ENCODE data around the gene SGTA.

SGTA gene

DNA sequence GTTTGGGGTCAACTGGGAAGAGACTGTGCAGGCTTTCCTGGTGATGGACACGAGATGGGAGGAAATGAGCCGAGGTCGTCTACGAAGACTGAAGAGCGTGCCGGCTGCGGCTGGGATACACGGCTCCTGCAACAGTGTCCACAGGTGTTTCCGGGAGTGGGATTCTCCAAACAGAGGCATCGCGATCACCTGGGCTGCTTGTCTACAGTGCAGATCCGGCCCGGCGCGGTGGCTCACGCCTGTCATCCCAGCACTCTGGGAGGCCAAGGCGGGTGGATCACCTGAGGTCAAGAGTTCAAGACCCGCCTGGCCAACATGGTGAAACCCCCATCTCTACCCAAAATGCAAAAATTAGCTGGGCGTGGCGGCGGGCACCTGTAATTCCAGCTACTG lies 31.6 kb downstream of the SGTA start:
- TF ChIP-seq, protein P1, sequence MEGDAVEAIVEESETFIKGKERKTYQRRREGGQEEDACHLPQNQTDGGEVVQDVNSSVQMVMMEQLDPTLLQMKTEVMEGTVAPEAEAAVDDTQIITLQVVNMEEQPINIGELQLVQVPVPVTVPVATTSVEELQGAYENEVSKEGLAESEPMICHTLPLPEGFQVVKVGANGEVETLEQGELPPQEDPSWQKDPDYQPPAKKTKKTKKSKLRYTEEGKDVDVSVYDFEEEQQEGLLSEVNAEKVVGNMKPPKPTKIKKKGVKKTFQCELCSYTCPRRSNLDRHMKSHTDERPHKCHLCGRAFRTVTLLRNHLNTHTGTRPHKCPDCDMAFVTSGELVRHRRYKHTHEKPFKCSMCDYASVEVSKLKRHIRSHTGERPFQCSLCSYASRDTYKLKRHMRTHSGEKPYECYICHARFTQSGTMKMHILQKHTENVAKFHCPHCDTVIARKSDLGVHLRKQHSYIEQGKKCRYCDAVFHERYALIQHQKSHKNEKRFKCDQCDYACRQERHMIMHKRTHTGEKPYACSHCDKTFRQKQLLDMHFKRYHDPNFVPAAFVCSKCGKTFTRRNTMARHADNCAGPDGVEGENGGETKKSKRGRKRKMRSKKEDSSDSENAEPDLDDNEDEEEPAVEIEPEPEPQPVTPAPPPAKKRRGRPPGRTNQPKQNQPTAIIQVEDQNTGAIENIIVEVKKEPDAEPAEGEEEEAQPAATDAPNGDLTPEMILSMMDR (IDR thresholded peaks at IDR 0.05; ENCODE audit: low read length, missing control alignments), result no peak
- no peak for DNase-seq (ENCODE audit: low read depth)
- no peak overlapping the region for H3K4me3 ChIP-seq (replicated peaks; ENCODE audit: low read depth, low read length)

DNA sequence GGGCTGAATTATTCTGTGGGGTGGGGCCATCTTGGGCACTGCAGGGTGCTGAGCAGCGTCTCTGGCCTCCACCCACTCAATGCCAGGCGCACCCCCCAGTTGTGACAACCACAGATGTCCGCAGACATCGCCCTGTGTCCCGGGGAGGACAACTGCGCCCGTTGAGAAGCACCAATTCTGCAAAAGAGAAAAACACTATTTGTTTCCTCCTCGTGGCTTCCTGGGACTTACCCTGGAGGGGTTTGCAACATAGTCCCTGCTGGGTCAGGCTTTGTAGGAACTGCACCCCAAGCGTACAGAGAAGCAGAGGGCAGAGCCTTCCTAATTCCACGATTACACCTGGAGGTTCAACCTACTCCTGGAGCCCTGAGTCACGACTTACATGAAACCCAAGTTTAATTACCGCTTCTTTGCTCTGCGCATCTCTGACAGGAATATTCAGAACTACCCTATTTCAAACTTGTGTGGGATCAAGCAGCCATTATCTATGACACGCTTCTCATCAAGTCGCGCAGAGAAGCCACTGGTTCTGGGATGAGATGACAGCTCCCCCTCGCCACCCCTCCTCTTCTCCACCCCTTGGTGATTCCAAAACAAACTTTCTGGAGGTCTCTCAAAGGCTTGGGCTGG lies 32.1 kb downstream of the SGTA start:
- no peak overlapping the region for H3K4me3 ChIP-seq (replicated peaks; ENCODE audit: low read depth, low read length)
- TF ChIP-seq, protein P1 (IDR thresholded peaks at IDR 0.05; ENCODE audit: low read length, missing control alignments), result no peak
- DNase-seq (ENCODE audit: low read depth), result no peak

- TF ChIP-seq, protein P1 (IDR thresholded peaks at IDR 0.05; ENCODE audit: low read length, missing control alignments), result no peak
- H3K4me3 ChIP-seq (replicated peaks; ENCODE audit: low read depth, low read length), result no peak overlapping the region
- DNase-seq (ENCODE audit: low read depth), result no peak
Observed at GRCh38 chr19:2747349-2747748, 35.7 kb downstream of the SGTA start.

DNA sequence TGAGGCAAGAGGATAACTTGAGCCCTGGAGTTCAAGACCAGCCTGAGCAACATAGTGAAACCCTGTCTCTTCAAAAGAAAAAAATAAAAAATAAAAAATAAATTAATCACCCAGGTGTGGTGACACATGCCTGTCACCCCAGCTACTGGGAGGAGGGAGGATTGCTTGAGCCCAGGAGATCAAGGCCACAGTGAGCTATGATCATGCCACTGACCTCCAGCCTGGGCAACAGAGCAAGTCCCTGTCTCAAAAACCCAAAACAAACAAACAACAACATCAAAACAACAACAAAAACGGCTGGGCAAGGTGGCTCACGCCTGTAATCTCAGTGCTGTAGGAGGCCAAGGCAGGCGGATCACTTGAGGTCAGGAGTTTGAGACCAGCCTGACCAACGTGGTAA lies 39.0 kb downstream of the SGTA start:
- TF ChIP-seq, protein P1 (IDR thresholded peaks at IDR 0.05; ENCODE audit: low read length, missing control alignments), result no peak
- no peak for DNase-seq (ENCODE audit: low read depth)
- H3K4me3 ChIP-seq (replicated peaks; ENCODE audit: low read depth, low read length), result no peak overlapping the region

GRCh38 chr19:2743099-2743498 lies 40.0 kb downstream of the SGTA start:
- no peak for DNase-seq (ENCODE audit: low read depth)
- TF ChIP-seq, protein P1 (IDR thresholded peaks at IDR 0.05; ENCODE audit: low read length, missing control alignments), result no peak
- no peak overlapping the region for H3K4me3 ChIP-seq (replicated peaks; ENCODE audit: low read depth, low read length)

DNA sequence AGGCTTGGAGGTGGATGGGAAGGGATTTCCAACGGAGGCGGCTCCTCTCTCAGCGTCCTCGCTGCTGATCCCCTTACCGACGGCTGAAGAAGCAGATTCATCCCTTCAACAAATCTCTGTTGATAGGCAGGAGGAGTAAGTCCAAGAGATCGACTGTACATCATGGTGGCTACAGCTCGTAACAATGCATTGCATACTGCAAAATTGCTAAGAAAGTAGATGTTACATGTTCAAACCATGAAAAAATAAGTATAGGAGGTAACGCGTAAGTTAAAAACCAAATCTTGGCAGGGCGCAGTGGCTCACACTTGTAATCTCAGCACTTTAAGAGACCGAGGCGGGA lies 42.8 kb downstream of the SGTA start:
- TF ChIP-seq, protein P1 (IDR thresholded peaks at IDR 0.05; ENCODE audit: low read length, missing control alignments), result no peak
- H3K4me3 ChIP-seq (replicated peaks; ENCODE audit: low read depth, low read length), result no peak overlapping the region
- no peak for DNase-seq (ENCODE audit: low read depth)

DNA sequence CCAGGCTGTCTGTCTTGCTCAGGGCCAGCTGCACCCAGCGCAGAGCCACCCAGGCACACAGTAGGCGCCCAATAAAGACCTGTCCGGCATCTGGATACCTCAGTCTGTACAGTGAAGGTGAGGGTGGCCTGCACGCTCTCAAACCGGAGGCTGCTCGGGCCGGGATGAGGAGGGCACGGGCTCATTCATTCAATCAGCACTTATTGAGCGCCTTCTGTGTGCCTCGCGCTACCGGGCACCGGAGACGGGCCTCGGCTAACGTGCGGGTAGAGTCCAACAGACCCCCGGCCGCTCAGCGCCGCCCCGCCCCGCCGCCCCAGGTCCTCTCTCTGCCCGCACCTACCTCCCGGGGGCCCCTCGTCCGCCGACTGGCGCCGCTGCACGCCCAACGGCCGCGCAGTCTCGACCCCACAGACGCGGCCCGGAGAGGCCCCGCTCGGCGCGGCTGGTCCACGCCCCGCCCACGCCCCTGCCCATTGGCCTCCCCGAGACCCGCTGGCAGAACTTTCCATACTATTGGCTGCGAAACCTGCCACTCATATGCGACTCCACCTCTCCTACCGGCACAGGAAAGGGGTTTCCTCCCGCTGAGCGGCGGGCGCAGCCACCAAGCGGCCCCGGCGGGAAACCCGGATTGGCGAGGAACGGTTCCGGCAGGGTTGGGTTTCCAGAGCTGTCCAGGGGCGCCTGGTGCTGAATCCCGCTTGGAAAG lies 43.3 kb downstream of the SGTA start, which contains the start of gene SLC39A3:
Gene SLC39A3 (minus strand): TSS at position 416 of the 712 bp plus-strand sequence. CDS start 2,760 bp downstream, outside the sequence.
- DNase-seq (ENCODE audit: low read depth), result peak; percentile 99
- TF ChIP-seq, protein P1 (IDR thresholded peaks at IDR 0.05; ENCODE audit: low read length, missing control alignments), result peak; percentile 21
- peak within 1 kb of the TSS; percentile 90 for H3K4me3 ChIP-seq (replicated peaks; ENCODE audit: low read depth, low read length)

All from fibroblast of pulmonary artery (primary cell).